GM21381 (cell line): ENCODE measurements around the gene MYO1B.
A peak's percentile ranks its signal among the peaks of the same experiment; 100 is the strongest.

Source experiments
- ATAC-seq: cut with Tn5 transposase; IDR thresholded peaks from one replicate; pipeline ENCODE4 v1.9.1; 2021; ENCODE audit warnings: mild to moderate bottlenecking, moderate library complexity; ENCODE audit not compliant: unreplicated experiment

Gene MYO1B

DNA sequence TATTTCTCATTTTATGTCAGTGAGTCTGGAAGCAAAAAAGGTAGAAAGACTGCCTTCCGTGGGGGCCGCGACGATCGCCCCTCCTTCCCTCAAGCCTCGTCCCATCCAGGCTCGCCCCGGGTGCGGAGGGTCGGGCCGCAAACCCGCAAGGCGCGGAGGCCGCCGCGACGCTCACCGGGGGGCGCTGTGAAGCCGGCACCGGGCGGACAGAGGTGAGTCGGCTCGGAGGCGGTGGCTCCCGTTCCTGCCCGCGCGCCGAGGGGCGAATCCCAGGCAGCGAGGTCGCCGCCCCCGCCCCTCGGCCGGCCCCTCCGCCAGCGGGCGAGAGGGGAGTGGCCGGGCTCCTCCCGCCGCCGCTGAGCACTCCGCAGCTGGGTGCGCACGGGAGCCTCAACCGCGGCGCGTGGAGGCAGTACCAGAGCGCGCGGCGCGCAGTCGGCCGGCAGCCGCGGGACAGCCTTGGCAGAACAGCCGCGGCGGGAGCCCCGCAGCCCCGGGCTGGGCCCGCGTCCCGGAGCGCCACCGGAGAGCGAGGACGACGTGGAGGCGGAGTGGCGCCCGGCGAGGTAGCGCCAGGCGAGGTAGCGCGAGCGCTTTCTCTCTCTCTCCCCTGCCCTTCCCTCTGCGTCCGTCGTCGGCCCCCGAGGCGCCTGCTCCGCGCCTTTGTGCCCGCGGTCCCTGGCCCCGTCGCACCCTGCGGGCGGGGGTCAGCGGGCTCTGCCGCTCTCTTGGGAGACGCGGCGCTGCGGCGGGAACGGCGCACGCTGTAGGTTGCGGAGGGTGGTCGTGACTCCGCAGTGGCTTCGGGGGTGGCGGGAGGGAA lies at the start of gene MYO1B:
Gene MYO1B, plus strand, starts transcription at position 359 of the 823 bp plus-strand sequence. CDS start 31,492 bp downstream, outside the sequence.
- ATAC-seq: peak; percentile 60

DNA sequence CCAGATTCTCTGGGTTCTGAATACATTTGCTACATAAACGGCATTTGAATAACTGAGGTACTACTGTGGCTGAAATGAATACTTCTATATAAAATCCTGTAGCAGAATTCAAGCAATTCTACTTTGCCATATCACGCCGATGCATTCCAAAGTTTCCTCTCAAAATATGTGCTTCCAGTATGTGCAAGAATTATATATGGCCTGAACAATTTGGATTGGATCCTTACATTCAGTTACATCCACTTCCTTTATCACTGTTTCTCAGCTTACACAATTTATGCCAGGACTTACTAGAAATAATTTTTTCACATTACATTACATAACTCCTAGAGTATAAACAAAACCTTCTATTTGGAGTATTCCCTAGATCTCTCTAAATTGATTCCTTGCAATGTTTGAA lies 48.1 kb upstream of the MYO1B start:
- no peak for ATAC-seq

DNA sequence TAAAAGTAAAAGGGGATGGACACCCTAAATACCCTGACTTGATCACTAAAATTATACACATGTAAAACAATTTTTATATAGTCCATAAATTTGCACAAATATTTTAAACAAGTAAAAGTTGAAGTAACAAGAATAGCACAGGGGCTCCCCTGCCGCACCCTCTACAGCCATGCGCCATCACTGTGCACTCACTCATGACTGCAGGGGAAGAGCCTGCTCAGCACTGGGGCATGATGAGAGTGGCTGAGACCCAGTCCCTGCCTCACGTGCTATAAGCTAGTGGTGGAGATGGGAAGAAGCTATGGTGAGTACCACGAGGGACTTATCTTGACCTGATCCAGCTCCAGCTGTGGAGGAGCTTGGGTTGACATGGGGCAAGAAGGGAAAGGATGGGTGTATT lies 46.9 kb upstream of the MYO1B start:
- no peak for ATAC-seq

DNA sequence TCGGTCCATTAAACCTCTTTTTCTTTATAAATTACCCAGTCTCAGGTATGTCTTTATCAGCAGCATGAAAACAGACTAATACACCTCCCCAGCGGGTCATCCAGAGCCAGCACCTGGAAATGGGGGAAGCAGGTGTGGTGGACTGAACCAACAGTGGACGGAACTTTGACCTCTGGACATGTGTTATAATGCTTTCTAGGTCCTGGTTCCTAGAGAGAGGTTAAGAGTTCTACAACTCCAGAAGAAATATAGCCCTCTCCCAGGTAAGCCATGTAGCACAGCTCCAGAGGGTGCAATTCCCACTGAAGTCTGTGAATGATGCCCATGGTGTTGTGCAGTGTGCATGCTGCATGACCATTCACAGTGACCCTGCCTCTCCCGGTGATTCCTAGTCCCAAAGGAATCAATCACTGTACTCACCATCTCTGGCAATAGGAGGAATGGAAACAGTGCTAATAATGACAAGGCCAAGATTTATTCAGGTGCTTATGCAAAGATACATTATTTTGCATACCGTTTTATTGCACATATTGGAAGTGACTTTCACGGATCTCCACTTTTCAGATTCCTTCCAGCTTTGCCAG lies 45.2 kb upstream of the MYO1B start:
- ATAC-seq: no peak

DNA sequence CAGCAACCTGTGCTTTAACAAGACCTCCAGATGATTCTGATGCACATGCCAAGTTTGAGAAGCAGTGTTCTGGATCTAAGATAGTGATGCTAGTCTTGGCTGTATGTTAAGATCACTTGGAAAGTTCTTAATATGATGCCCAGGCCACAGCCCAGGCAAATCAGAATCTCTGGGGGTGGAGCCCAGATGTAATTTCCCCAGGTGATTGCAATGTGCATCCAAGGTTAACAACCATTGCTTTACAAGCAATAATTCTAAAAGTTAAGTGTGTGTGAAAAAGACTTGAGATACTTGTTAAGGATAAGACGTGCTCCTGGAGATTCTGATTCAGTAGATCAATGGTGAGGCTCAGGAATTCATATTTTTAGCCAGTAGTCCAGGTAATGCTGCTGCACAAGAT lies 44.3 kb upstream of the MYO1B start:
- ATAC-seq: no peak

DNA sequence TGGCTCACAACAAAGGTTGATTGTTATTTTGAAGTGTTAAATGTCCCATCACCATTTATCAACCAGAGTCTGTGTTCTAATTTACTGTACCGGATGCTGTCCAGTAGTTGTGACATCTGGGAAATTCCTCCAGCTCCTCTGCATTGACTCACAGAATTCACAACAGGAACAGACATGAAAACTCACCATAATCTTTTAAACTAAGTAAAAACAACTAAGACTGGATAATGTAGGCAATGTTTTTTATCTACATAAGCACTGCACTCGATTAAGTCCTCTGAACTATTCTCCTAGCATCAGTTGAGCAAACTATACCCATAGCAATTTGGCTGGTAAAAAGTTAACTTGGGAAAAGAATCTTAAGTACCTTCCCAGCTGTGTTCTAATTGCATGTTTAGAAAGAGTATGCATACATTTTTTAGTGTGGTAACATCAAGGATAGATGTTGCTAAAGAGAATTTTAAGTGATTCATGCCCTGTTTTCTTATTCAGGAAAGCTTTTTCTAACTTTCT lies 42.9 kb upstream of the MYO1B start:
- ATAC-seq: no peak

DNA sequence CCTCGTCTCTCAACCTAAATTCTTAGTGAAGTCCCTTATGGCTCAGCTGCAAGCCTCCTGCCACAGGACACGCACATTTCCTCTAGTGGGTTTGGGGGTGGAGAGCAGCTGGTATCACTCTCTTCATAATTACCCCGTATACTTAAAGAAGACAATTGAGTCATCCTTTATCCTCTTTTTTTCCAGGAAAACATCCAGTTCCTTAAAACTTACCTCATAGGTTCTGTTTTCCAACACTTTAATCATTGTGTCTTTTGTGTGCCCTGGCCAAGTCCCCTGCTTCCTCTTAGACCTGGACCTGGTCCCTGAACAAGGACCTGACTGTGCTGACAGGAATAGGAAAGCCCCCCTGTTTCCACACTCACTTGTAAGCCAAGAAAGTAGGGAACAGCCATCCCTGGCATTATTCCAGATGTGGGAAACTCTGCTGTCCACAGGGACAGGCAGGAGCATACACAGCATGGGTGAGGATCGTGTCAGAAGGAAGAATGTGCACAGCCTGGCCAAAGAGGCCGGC lies 42.3 kb upstream of the MYO1B start:
- ATAC-seq: no peak

DNA sequence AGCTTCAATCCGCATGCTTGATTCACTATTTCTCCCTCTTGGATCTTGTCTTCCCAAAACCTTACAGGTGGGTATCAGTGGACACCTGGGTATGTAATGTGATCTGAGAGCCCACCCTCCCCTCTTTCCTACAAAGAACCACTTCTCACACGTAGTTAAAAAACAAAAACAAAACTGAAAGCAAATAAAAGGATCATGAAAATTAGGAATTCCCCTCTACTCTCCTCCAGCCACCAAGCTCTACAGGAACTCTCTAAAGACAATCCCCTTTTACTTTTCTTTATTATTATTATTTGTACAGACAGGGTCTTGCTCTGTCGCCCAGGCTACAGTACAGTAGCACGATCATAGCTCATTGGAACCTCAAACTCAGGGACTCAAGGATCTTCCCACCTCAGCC lies 40.8 kb upstream of the MYO1B start:
- ATAC-seq: no peak

DNA sequence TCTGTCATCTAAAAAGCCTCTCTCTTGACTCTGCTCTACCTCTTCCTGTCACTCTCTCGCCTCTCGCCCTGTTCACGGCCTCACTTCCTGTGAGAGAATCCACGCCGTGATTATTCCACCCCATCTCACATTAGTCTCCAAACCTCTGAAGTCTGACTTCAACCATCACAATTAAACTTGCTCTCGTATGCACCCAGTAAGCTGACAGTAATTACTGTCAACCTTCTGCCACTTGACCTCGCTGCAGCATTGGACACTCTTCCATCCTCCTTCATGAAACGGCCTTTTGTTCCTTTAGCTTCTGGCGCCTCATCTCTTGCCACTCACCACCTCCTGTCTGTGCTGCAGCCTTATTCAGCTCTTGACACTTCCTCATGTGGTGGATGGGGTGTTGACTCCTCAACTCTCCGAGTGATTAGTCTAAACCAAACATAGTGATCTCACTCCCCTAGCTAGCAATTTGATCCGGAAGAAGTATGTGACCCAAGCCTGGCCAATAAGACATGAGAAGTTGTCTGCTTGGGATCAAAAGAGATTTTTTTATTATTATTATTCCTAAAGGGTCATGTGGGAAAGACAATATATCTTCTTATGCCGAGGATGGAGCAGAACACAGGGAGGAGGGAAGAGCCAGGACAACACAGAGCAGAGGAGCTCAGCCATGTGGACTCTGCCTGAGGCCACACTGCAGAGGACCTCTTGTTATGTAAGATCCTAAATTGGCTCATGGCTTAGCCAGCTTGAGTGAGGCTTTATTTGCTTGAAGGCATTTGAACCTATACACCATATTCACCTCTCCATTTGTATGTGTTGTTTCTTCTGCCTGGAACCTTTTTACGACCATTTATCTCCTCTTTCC lies 38.4 kb upstream of the MYO1B start:
- ATAC-seq: no peak

DNA sequence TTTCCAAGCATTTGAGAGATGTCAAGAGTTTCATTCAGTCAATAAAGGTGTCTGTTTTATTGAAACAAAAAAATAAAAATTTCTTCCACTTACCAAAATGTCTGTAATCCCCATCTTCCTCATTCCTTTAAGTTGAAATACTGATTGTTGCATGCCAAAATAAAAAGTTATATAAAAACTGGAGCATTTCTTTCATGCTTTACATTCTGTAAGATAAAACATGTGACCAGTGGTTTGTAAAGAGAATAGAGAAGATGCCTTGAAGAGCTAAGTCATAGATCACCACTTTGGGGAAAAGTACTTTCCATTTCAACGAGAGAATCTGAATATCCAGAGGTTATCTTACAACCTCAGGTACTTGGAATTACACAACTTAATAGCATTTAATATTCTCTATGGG lies 35.9 kb upstream of the MYO1B start:
- ATAC-seq: no peak

DNA sequence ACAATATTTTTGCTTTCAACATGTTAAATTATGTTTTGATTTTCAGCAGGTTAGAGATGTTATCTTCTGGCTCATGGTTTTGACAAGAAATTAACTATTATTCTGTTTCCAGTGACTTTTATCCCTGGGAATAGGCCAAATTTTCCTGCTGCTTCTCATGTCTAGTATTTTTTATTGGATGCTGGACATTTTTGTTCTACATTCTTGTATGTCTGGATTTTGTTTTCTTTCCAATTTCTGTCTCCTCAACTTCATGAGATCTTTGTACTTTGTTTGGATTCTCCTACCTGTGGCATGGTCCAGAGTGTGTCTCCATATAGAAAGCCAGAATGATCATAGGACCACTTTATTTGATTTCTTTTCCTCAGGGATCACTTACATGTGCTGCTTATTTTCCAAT lies 33.1 kb upstream of the MYO1B start:
- no peak for ATAC-seq

DNA sequence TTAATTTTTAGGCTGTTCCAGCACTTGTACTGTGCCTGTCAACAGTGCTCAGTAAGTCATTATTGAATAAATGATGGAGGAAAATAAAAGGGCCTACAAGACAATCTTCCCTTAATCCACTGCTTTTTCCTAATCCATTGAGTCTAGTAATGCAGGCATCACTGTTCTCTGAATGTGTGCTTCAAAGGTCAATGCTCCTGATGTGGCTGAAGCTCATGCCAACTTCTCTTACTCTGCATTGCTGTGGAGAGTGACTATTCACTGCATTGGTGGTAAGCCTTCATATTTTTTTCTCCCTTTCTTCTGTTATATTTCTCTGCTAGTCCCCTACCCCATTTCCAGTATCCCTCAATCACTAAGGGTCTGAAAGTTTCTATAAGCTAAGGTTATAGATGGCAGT lies 31.9 kb upstream of the MYO1B start:
- ATAC-seq: no peak

DNA sequence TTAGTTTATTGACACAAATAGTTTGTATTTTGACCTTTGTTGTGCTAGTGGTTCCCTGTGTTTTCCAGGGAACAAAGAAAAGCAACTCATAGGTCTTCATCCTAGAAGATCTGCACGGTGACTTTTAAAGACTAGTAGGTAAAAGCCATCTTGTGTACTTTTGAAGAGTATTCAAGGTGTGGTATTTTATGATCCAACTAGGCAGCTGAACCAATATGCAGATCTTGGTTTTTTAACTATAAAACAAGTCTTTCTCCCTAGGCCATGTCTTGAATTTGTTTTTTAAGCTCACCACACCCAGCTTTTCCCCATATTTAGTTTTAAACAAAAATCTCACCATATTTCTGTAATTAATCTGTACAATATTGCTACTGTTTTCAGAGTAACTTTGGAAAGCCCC lies 30.0 kb upstream of the MYO1B start:
- ATAC-seq: no peak

DNA sequence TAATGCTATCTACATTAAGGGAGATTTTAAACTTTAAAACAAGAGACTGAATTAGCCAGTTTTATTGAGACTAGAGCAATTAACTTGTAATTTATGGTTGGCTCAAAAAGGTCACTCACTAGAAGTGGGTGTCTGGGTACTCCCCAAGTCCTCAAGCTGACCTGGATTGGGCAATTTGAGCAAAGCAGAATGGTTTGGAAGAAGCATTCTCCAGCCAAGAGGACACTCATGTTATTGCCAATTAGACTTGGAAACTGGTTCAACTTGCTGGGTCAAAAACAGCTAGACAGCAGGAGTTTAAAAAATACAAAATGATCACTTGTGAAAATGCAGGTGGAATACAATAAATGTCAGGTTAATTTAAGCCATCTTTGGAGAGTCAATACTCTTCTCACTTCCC lies 29.5 kb upstream of the MYO1B start:
- ATAC-seq: no peak

DNA sequence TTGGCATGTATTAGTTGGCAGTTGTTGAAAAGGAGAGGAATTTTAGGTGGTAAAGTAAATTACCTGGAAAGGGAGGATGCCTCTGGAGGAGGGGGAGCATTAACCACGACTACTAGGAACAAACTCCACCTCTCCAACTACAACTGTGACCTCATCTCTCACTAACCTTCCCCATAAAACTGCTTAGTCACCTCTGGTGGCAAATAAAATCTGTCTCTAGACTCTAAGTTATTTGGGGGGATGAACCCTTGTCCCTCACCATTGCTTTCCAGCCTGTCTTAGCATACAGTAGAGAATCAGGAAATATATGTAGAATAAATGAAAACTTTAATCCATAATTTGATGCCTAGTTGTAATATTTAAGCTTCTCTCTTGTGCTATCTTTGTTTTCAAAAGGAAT lies 27.6 kb upstream of the MYO1B start:
- no peak for ATAC-seq

DNA sequence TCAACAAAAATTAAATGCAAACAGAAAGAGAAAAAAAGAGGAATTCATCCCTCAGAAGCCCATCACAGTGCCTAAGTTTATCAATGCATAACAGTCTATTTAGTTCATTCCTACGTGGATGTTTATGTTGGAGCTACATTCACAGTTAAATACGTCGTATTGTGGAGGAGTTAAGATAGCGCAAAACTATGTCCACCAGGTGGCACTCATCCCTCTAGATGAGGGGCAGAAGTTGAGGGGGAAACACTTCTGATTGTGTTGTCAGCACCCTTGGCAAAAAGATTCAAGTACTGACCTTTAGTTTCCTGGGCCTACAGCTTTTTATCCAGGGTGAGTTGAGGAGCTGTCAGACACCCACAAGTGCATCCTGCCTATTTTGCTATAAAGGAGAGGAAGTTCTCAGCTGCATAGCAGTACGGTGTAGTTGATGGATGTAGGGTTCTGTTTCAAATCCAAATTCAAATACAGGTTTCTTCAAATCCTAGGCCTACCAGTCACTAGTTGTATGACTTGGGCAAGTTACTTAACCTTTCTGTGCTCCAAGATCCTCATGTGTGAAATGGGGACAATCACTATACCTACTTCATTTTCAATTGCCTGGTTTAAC lies 26.8 kb upstream of the MYO1B start:
- peak; percentile 51 for ATAC-seq

DNA sequence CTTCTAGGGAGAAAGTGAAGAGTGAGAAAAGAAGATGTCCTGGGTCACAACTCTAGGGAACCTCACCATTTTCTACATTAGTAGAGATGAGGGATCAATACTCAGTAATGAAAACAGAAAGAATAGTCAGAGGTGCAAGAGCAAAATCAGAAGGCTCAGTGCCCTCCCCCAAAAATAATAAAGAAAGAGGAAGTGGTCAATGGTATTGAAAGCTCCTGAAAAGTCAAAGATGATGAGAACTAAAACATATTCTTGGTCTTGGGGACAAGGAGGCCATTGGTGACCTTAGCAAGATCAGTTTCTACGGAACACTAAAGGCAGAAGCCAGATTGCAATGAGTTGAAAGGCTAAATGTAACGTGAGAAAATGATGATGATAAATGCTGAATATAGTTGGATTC lies 24.5 kb upstream of the MYO1B start:
- ATAC-seq: peak; percentile 63

DNA sequence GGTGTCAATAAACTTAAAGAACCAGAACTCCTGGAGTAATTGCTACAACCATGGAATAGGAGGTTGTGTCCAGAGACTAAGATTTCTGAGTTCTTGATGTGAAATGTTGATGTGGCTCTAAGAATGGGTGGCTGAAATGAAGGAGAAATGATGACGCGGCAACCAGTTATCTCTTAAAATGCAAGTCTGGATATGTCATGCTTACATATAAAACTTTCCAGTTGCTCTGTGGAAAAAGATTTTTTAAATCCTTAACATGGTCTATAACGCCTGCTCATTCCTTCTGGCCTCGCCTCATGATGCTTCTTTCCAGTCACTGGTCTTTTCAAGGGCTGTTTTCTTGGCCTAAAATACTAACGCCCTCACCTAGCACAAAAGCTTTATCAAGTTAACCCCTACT lies 23.5 kb upstream of the MYO1B start:
- ATAC-seq: no peak

DNA sequence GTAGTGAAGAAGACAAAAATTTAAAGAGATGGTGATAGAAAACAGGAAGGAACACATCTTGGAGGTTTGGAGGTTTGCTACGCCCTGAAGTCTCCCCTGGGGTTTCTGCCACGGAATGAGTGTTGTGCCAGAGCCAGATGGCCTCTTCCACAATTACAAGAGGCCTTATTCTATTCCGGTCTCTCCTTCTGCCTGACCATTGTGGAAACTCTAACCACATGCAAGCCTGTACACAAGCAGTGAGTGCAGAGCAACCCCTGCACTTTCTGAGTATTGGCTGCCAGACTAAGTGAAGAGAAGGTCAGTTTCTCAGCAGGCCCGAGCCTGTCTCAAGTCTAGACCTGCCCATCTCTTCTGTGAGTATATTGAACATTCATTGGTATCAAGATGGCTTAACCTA lies 22.7 kb upstream of the MYO1B start:
- no peak for ATAC-seq

DNA sequence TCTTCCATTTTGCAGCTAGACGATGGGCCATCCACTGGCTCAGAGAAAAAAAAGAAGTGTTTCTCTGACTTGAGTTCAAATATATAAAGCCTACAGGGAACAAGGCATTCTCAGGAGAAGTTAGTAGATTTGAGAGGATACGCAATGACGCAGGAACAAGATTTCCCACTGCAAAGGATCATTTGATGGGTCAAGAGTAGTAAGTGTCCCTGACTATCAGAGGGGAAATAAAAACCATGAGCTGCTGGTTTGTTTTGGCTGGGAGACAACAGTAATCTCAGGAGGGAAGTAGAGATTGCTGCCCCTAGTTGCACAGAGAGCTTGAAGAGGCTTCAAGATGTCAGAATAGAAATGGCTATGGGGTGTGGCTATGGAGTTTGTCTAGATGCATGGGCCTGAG lies 22.3 kb upstream of the MYO1B start:
- no peak for ATAC-seq

DNA sequence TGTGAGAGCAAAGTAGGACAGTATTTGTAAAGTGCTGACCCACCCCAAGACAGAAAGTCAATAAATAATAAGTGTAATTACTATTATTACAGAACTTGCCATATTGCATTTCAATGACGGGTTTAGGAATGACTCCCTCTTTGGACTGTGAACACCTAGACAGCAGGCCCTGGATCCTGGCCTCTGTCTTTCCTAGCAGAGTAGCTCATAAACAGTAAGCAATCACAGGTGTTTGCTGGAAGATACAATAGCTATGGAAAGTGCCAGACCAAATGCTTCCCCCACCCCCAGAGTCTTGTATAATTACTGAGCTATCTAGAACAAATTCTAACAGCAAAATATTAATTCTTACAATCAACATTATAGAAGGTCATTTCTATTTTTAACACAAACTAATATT lies 20.1 kb upstream of the MYO1B start:
- ATAC-seq: no peak
